Measurements from ENCODE around the gene ZNF473.

DNA sequence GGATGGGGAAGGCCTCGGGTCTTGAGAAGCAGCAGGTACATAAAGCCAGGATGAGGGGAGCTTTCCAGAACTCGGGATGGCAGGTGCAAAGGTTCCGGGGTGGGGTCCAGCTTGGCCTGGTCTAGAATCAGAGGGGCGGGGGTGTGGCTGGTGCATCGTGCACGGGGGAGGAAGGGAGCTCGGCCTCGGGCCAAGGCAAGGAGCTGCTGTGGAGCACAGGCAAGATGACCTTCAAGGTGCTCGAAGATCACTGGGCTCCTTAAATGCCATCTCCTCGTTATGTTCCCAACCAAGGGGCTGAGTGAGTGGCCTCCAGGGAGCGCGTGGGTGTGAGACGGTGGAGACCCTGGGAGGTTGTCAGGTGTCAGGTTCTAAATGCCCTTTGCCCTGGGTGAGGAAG, 48.7 kb upstream of the ZNF473 start:
- TF ChIP-seq, protein P1, sequence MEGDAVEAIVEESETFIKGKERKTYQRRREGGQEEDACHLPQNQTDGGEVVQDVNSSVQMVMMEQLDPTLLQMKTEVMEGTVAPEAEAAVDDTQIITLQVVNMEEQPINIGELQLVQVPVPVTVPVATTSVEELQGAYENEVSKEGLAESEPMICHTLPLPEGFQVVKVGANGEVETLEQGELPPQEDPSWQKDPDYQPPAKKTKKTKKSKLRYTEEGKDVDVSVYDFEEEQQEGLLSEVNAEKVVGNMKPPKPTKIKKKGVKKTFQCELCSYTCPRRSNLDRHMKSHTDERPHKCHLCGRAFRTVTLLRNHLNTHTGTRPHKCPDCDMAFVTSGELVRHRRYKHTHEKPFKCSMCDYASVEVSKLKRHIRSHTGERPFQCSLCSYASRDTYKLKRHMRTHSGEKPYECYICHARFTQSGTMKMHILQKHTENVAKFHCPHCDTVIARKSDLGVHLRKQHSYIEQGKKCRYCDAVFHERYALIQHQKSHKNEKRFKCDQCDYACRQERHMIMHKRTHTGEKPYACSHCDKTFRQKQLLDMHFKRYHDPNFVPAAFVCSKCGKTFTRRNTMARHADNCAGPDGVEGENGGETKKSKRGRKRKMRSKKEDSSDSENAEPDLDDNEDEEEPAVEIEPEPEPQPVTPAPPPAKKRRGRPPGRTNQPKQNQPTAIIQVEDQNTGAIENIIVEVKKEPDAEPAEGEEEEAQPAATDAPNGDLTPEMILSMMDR (IDR thresholded peaks at IDR 0.05), result no peak
- TF ChIP-seq EZH2 (IDR thresholded peaks at IDR 0.05; ENCODE audit: borderline replicate concordance, insufficient read depth, low read depth, low read length, poor library complexity, severe bottlenecking), result no peak

Measured in B cell (primary cell).